AG04450 (cell line): ENCODE measurements around the gene GDPGP1. TPM values are rescaled to one million over a fixed set of nuclear protein-coding genes. Genes with fewer than 3 reads are reported as not detected.

Source experiments
- CTCF ChIA-PET: fragments of 300-600, 350-600 bp; formaldehyde crosslinking; extraction: SDS; loops from one replicate; lab custom pipeline; 2022; ENCODE audit warnings: antibody characterized with exemption, inconsistent platforms; lab: Charles Lee
- POLR2A ChIA-PET: fragments of 350-600 bp; formaldehyde crosslinking; extraction: SDS; loops from one replicate; lab custom pipeline; 2021; ENCODE audit warnings: antibody characterized with exemption, inconsistent platforms; lab: Yijun Ruan, JAX
- DNase-seq: peaks from one replicate; pipeline ENCODE4 v3.0.0-alpha.2; 2011; ENCODE audit warnings: low read depth, low spot score
- H3K27ac ChIP-seq: one replicate; pipeline ENCODE4 v1.5.1; 2012; ENCODE audit warnings: low read depth, low read length, control low read depth
- H3K27me3 ChIP-seq: one replicate; pipeline ENCODE4 v1.6.0; 2012; ENCODE audit warnings: low read length; ENCODE audit not compliant: control insufficient read depth, insufficient read depth
- H3K4me3 ChIP-seq: 2 replicates; pipeline ENCODE4 v1.5.1; 2011; ENCODE audit warnings: mild to moderate bottlenecking, low read depth, low read length, control low read depth
- H3K9me3 ChIP-seq: 2 replicates; pipeline ENCODE4 v1.5.1; 2012; ENCODE audit warnings: low read length; ENCODE audit not compliant: control insufficient read depth, insufficient read depth
- CTCF ChIP-seq: IDR thresholded peaks from 2 replicates; pipeline ENCODE4 v1.5.1; 2011; ENCODE audit warnings: low read depth, low read length, control low read depth, inconsistent platforms
- polyA plus RNA-seq: library from polyadenylated mRNA; depleted of rRNA; stranded (reverse); fragments of >200 nt; gene quantifications from 2 replicates; pipeline ENCODE4 v1.2.3, GENCODE V29; 2011

The GDPGP1 gene
- polyA plus RNA-seq, 1 experiment: 2.7 TPM

GRCh38 chr15:90191794-90192509 lies 42.1 kb upstream of the GDPGP1 start:
- no peak for DNase-seq
- no peak for TF ChIP-seq CTCF
- ChIA-PET POLR2A (interaction anchor here (0.6 to 1.1 kb wide), 3 partner anchors 9 to 50 kb away, joined by 3 to 5 read pairs (median 4); partner anchors contain the start of gene SEMA4B), CTCF (no interaction called here)
- Histone ChIP-seq H3K9me3 (no peaks in the 10 kb centered on the region), H3K27ac (no peak overlapping the region), H3K27me3 (no peaks in the 10 kb centered on the region), H3K4me3 (no peak overlapping the region)

- no peak for DNase-seq
- Histone ChIP-seq H3K9me3 (no peaks in the 10 kb centered on the region), H3K4me3 (no peak overlapping the region), H3K27ac (peak overlapping the region; percentile 3), H3K27me3 (no peaks in the 10 kb centered on the region)
- TF ChIP-seq CTCF: no peak
- ChIA-PET CTCF (interaction anchor here (1.2 kb wide), 1 partner anchor 28 kb away, joined by 5 read pairs; no protein-coding TSS in a partner anchor), POLR2A (no interaction called here)
These were observed 40.8 kb upstream of the GDPGP1 start for GRCh38 chr15:90192961-90193786.

- no peaks in the 10 kb centered on the region for H3K27me3 ChIP-seq
These were observed 39.4 kb upstream of the GDPGP1 start for GRCh38 chr15:90194655-90195054.

GRCh38 chr15:90200534-90201129 lies 33.4 kb upstream of the GDPGP1 start:
- no peak for DNase-seq
- CTCF ChIA-PET: interaction anchor here (1.8 to 2.2 kb wide), 2 partner anchors 21 to 33 kb away, joined by 6 to 12 read pairs; partner anchors contain the start of gene CIB1
- POLR2A ChIA-PET: interaction anchor here (1.0 to 1.8 kb wide), 4 partner anchors 9 to 197 kb away, joined by 3 to 7 read pairs (median 4); partner anchors contain the start of gene IDH2
- Histone ChIP-seq H3K27ac (no peak overlapping the region), H3K27me3 (no peaks in the 10 kb centered on the region), H3K9me3 (no peaks in the 10 kb centered on the region; the same call in 1 of the 2 replicates), H3K4me3 (peak overlapping the region; percentile 77)
- TF ChIP-seq CTCF: no peak

More at GRCh38 chr15:90194655-90195054, 39.4 kb upstream of the GDPGP1 start:
- Histone ChIP-seq H3K9me3 (no peaks in the 10 kb centered on the region), H3K4me3 (no peak overlapping the region), H3K27ac (no peak overlapping the region)
- no peak for DNase-seq
- ChIA-PET POLR2A (no interaction called here), CTCF (no interaction called here)
- TF ChIP-seq CTCF: no peak
